Panc1 (cell line): Measurements from ENCODE around the gene SH3TC1.

Experiments
- POLR2AphosphoS5 ChIP-seq: IDR thresholded peaks from 2 replicates; pipeline ENCODE4 v1.6.1; 2012; ENCODE audit warnings: mild to moderate bottlenecking, low read depth, low read length, moderate library complexity
- SIN3A ChIP-seq: IDR thresholded peaks from 2 replicates; pipeline ENCODE4 v1.6.1; 2012; ENCODE audit warnings: low read depth, mild to moderate bottlenecking, low read length, moderate library complexity, borderline replicate concordance; ENCODE audit not compliant: insufficient read depth
- TCF7L2 ChIP-seq: IDR thresholded peaks from 2 replicates; pipeline ENCODE4 v1.6.1; 2011; ENCODE audit warnings: mild to moderate bottlenecking, low read depth, low read length, inconsistent platforms
- TF ChIP-seq, protein P1 (sequence below): fragments of 450-650 bp; IDR thresholded peaks from 2 replicates; pipeline ENCODE4 v1.5.1; 2017; ENCODE audit warnings: mild to moderate bottlenecking

DNA sequence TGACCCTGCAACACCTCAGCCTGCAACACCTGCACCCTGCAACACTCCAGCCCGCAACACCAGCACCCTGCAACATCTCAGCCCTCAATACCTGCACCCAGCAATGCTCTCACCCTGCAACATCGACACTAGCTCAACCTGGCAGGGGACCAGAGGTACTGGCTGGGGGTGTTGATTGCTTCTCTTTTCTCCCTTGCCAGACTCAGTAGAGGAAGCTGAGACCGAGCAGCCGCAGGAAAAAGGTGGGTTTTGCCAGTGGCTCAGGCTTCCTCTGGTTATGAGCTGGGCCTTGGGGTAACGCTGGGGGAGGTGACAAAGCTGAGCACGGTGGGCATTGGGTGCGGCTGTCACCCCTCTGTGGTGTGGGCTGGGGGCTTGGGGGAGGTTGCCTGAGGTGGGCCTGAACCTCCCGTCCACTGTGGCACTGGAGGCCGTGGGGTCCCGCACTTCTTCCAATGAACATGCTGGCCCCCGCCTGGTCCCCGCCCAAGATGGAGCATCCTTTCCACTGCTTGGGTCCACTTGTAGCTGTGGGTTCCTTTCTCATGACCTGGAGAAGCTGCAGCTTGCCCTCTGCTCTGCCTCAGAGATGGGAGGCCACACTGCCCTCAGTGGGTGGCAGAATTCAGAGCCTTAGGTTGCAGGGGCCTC, 26.0 kb downstream of the SH3TC1 start:
- TF ChIP-seq, protein P1, sequence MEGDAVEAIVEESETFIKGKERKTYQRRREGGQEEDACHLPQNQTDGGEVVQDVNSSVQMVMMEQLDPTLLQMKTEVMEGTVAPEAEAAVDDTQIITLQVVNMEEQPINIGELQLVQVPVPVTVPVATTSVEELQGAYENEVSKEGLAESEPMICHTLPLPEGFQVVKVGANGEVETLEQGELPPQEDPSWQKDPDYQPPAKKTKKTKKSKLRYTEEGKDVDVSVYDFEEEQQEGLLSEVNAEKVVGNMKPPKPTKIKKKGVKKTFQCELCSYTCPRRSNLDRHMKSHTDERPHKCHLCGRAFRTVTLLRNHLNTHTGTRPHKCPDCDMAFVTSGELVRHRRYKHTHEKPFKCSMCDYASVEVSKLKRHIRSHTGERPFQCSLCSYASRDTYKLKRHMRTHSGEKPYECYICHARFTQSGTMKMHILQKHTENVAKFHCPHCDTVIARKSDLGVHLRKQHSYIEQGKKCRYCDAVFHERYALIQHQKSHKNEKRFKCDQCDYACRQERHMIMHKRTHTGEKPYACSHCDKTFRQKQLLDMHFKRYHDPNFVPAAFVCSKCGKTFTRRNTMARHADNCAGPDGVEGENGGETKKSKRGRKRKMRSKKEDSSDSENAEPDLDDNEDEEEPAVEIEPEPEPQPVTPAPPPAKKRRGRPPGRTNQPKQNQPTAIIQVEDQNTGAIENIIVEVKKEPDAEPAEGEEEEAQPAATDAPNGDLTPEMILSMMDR: no peak
- TF ChIP-seq POLR2AphosphoS5 (no peak), TCF7L2 (no peak), SIN3A (no peak)
